Suprapubic skin (tissue), 4 donors: ENCODE results near the gene RING1.

Experiments used
- EP300 ChIP-seq: sonication (generic); formaldehyde crosslinking; IDR thresholded peaks from one replicate; pipeline ENCODE4 v1.6.1; 2017; ENCODE audit warnings: antibody characterized with exemption
- POLR2A ChIP-seq, 2 donors: fragments of 450-650 bp; IDR thresholded peaks; one replicate each; pipeline ENCODE4 v1.6.1; 2017; ENCODE audit warnings: antibody characterized with exemption in 2 of 2, mild to moderate bottlenecking in 2 of 2, moderate library complexity in 2 of 2
- POLR2AphosphoS5 ChIP-seq, 3 donors: sonication (generic); formaldehyde crosslinking; IDR thresholded peaks; one replicate each; pipeline ENCODE4 v1.6.1; 2017; ENCODE audit warnings: antibody characterized with exemption in 3 of 3
- TF ChIP-seq, protein P1 (sequence below), 2 donors: fragments of 200-600 bp in 1 of 2; fragments of 450-650 bp in 1 of 2; sonication (generic) in 1 of 2; IDR thresholded peaks; one replicate each; pipeline ENCODE4 v1.5.1; 2016 to 2019; ENCODE audit warnings: antibody characterized with exemption in 2 of 2, mild to moderate bottlenecking in 1 of 2, moderate library complexity in 1 of 2

DNA sequence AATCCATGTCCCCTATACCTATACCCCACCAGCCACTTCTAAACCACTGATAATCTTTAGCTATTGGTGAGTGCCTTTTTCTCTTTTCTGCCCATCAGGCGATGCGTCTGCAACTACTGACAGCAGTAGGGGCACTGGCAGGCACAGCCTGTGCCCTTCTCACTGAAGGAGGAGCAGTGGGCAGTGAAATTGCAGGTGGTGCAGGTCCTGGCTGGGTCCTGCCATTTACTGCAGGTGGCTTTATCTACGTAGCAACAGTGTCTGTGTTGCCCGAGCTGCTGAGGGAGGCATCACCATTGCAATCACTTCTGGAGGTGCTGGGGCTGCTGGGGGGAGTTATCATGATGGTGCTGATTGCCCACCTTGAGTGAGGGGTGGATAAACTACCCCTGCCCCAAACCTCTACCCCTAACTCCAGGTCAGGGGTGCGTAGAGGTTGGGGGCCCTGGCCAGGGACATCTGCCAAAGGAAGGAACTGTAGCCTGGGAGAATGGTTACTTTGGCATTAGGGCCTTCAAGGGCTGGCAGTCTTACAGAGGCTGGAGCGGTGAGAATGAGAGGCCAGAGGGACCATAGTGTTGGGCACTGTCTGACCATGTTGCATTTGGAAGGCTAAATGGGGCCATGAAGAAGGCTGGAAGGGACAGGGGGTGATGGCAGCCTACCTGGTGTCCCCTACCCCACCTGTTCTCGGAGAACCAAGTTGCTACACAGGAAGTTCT is 4.7 kb upstream of the RING1 start:
- TF ChIP-seq, protein P1, sequence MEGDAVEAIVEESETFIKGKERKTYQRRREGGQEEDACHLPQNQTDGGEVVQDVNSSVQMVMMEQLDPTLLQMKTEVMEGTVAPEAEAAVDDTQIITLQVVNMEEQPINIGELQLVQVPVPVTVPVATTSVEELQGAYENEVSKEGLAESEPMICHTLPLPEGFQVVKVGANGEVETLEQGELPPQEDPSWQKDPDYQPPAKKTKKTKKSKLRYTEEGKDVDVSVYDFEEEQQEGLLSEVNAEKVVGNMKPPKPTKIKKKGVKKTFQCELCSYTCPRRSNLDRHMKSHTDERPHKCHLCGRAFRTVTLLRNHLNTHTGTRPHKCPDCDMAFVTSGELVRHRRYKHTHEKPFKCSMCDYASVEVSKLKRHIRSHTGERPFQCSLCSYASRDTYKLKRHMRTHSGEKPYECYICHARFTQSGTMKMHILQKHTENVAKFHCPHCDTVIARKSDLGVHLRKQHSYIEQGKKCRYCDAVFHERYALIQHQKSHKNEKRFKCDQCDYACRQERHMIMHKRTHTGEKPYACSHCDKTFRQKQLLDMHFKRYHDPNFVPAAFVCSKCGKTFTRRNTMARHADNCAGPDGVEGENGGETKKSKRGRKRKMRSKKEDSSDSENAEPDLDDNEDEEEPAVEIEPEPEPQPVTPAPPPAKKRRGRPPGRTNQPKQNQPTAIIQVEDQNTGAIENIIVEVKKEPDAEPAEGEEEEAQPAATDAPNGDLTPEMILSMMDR (IDR thresholded peaks at IDR 0.05) = no peak
- TF ChIP-seq POLR2AphosphoS5 (IDR thresholded peaks at IDR 0.05) = no peak
- TF ChIP-seq EP300 = no peak
- TF ChIP-seq POLR2A (IDR thresholded peaks at IDR 0.05) = no peak
